DND-41 (cell line): Measurements from ENCODE around the gene SEC22A.

Experiments
- ATAC-seq: fragments of 200-7000 bp; cut with Tn5 transposase; 3 replicates; pipeline ENCODE4 v1.9.1; 2021; ENCODE audit warnings: low read depth; ENCODE audit not compliant: insufficient read depth
- DNase-seq: peaks from one replicate; pipeline ENCODE4 v3.0.0-alpha.2; 2020
- H2AFZ ChIP-seq: 2 replicates; pipeline ENCODE4 v1.6.0; 2012; ENCODE audit warnings: low read depth, low read length
- H3K27ac ChIP-seq: 2 replicates; pipeline ENCODE4 v1.5.1; 2012; ENCODE audit warnings: low read length, inconsistent platforms
- H3K27me3 ChIP-seq: fragments of 200-600 bp; sonication (generic); 2 replicates; pipeline ENCODE4 v1.6.0; 2012; ENCODE audit warnings: low read length, mild to moderate bottlenecking, inconsistent platforms; ENCODE audit not compliant: insufficient read depth, poor library complexity
- H3K36me3 ChIP-seq: 2 replicates; pipeline ENCODE4 v1.5.1; 2012; ENCODE audit warnings: low read length, inconsistent platforms; ENCODE audit not compliant: insufficient read depth
- H3K4me1 ChIP-seq: 2 replicates; pipeline ENCODE4 v1.5.1; 2012; ENCODE audit warnings: mild to moderate bottlenecking, low read length; ENCODE audit not compliant: insufficient read depth
- H3K4me2 ChIP-seq: 2 replicates; pipeline ENCODE4 v1.6.0; 2012; ENCODE audit warnings: mild to moderate bottlenecking, moderate library complexity, low read length, inconsistent platforms; ENCODE audit not compliant: insufficient read depth
- H3K4me3 ChIP-seq, 2 experiments: fragments of 200-600 bp in 1 of 2; shearing (Covaris generic) in 1 of 2; 2 replicates each; pipeline ENCODE4 v1.5.1; 2012 to 2016; ENCODE audit warnings: inconsistent platforms in 2 of 2, low read length in 2 of 2, mild to moderate bottlenecking in 2 of 2, low read depth in 1 of 2, moderate library complexity in 1 of 2
- H3K79me2 ChIP-seq: 2 replicates; pipeline ENCODE4 v1.6.0; 2012; ENCODE audit warnings: low read length, inconsistent platforms; ENCODE audit not compliant: insufficient read depth
- H3K9ac ChIP-seq: 2 replicates; pipeline ENCODE4 v1.6.0; 2012; ENCODE audit warnings: low read depth, mild to moderate bottlenecking, inconsistent platforms, low read length, moderate library complexity
- H3K9me3 ChIP-seq: 2 replicates; pipeline ENCODE4 v1.5.1; 2012; ENCODE audit warnings: low read length, moderate library complexity, mild to moderate bottlenecking, inconsistent platforms; ENCODE audit not compliant: insufficient read depth, severe bottlenecking
- H4K20me1 ChIP-seq: 2 replicates; pipeline ENCODE4 v1.6.0; 2012; ENCODE audit warnings: low read length; ENCODE audit not compliant: insufficient read depth
- EZH2 ChIP-seq: IDR thresholded peaks from 3 replicates; pipeline ENCODE4 v1.6.1; 2012; ENCODE audit warnings: borderline replicate concordance, low read depth, mild to moderate bottlenecking, moderate library complexity, low read length, inconsistent platforms; ENCODE audit not compliant: severe bottlenecking
- TF ChIP-seq, protein P1 (sequence below): IDR thresholded peaks from 2 replicates; pipeline ENCODE4 v1.5.1; 2012; ENCODE audit warnings: borderline replicate concordance, low read length, moderate library complexity, mild to moderate bottlenecking; ENCODE audit not compliant: poor library complexity, severe bottlenecking; ENCODE audit errors: extremely low read depth

The SEC22A gene

DNA sequence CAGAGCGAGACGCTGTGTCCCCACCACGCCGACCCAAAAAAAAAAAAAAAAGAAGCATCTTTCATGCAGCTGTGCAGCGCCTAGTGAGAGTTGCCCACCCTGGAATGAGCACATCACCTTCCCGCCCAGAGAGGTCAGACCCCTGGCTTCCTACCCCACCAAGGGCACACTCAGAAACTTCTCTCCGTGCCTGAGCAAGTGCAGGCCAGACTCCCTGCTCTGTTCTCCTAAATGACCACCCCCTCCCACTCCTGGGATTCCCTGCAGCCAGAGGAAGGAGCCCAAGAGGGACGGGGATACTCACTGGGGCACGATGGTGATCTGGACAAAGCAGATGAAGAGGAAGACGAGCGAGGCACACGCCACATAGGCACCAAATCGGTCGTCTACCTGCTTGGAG, 116.0 kb downstream of the SEC22A start:
- Histone ChIP-seq H3K4me1 (no peaks in the 10 kb centered on the region), H3K36me3 (no peaks in the 10 kb centered on the region), H3K27me3 (peaks cover 44% of the 10 kb centered on the region), H3K9me3 (no peaks in the 10 kb centered on the region), H4K20me1 (peaks cover 10% of the 10 kb centered on the region), H3K9ac (no peak overlapping the region), H3K4me2 (no peak overlapping the region), H3K4me3 (no peak overlapping the region), H3K79me2 (no peaks in the 10 kb centered on the region), H3K27ac (no peak overlapping the region), H2AFZ (no peak overlapping the region)
- DNase-seq (no peak), ATAC-seq (no peak)
- TF ChIP-seq, protein P1, sequence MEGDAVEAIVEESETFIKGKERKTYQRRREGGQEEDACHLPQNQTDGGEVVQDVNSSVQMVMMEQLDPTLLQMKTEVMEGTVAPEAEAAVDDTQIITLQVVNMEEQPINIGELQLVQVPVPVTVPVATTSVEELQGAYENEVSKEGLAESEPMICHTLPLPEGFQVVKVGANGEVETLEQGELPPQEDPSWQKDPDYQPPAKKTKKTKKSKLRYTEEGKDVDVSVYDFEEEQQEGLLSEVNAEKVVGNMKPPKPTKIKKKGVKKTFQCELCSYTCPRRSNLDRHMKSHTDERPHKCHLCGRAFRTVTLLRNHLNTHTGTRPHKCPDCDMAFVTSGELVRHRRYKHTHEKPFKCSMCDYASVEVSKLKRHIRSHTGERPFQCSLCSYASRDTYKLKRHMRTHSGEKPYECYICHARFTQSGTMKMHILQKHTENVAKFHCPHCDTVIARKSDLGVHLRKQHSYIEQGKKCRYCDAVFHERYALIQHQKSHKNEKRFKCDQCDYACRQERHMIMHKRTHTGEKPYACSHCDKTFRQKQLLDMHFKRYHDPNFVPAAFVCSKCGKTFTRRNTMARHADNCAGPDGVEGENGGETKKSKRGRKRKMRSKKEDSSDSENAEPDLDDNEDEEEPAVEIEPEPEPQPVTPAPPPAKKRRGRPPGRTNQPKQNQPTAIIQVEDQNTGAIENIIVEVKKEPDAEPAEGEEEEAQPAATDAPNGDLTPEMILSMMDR = no peak
- TF ChIP-seq EZH2 = no peak

- TF ChIP-seq, protein P1 = no peak
- TF ChIP-seq EZH2 = no peak
- ATAC-seq = no peak
- no peak overlapping the region for H3K4me2 ChIP-seq
Measured at GRCh38 chr3:123318374-123318773, 116.6 kb downstream of the SEC22A start.

GRCh38 chr3:123319760-123320159, 118.0 kb downstream of the SEC22A start:
- H3K9me3 ChIP-seq = no peaks in the 10 kb centered on the region
- H3K4me2 ChIP-seq = no peak overlapping the region
- no peaks in the 10 kb centered on the region for H3K36me3 ChIP-seq

More at GRCh38 chr3:123318374-123318773, 116.6 kb downstream of the SEC22A start:
- H3K27me3 ChIP-seq = peaks cover 41% of the 10 kb centered on the region
- no peak overlapping the region for H3K4me3 ChIP-seq
- no peak overlapping the region for H3K9ac ChIP-seq
- H3K9me3 ChIP-seq = no peaks in the 10 kb centered on the region
- no peak overlapping the region for H2AFZ ChIP-seq
- no peaks in the 10 kb centered on the region for H3K79me2 ChIP-seq
- no peaks in the 10 kb centered on the region for H3K36me3 ChIP-seq
- H3K4me1 ChIP-seq = no peaks in the 10 kb centered on the region
- no peak overlapping the region for H3K27ac ChIP-seq
- DNase-seq = no peak
- H4K20me1 ChIP-seq = peaks cover 14% of the 10 kb centered on the region

More at GRCh38 chr3:123319760-123320159, 118.0 kb downstream of the SEC22A start:
- Histone ChIP-seq H3K79me2 (no peaks in the 10 kb centered on the region), H3K4me1 (no peaks in the 10 kb centered on the region), H2AFZ (no peak overlapping the region), H4K20me1 (peaks cover 7% of the 10 kb centered on the region; the same call in 1 of the 2 replicates), H3K4me3 (no peak overlapping the region), H3K9ac (no peak overlapping the region), H3K27me3 (peaks cover 39% of the 10 kb centered on the region), H3K27ac (no peak overlapping the region)
- ATAC-seq (no peak), DNase-seq (no peak)
- TF ChIP-seq, protein P1 = no peak
- TF ChIP-seq EZH2 = no peak
